GM19023 (cell line): ENCODE measurements around the gene TMEM205.
"Not testable (repeated sequence)": the region's sequence is repeated elsewhere in the genome, so short reads cannot be mapped to it uniquely, and the experiment has no call there.

Experiments used
- ATAC-seq: cut with Tn5 transposase; IDR thresholded peaks from one replicate; pipeline ENCODE4 v1.9.1; 2021; ENCODE audit warnings: mild to moderate bottlenecking, moderate library complexity; ENCODE audit not compliant: unreplicated experiment

TMEM205 gene

DNA sequence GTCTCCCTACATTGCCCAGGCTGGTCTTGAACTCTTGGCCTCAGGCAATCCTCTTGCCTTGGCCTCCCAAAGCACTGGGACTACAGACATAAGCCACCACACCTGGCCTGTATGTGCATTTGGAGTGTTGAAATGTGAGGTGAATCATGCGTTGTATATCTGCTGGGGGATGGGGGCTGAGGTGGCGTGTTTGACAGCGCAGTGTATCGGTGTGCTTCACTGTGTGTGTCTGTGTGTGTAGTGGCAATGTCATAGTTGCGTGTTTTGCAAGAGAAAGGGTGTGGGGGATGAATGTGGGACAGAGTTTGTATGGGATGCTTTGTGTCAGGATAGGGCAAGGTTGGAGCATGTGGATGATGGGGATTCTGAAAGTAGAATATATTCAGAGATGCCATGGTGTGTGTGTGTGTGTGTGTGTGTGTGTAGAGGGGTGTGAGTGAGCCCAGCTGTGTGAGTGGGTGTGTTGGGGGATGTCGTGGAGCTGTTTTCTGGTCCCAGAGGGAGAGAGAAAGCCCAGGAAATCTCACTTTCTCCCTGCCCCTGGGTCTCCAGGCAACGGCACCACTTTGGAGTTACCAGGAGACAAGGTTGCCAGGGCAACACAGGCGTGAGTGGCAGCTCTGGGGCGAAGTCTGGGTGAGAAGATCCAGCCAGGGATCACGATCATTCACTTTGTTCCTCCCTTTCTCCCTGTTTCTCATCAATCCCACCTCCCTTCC lies 27.3 kb upstream of the TMEM205 start:
- ATAC-seq = no peak

DNA sequence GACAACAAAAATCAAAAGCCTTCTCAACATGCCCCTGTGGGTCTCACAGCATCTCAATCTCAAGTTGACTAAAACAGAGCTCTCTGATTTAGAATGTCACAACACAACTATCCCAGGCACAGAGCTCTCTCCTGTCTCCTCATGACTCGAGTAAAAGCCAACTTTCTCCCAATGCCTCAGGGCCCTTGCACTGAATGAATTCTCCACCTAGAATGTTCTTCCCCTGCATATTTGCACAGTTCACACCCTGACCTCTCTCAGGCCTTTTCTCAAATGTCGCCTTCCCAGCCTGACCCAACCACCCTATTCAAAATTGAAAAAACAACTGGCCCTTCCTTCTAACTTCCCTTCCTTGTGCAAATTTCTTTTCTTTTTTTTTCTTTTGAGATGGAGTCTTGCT lies 24.7 kb upstream of the TMEM205 start:
- no peak for ATAC-seq

DNA sequence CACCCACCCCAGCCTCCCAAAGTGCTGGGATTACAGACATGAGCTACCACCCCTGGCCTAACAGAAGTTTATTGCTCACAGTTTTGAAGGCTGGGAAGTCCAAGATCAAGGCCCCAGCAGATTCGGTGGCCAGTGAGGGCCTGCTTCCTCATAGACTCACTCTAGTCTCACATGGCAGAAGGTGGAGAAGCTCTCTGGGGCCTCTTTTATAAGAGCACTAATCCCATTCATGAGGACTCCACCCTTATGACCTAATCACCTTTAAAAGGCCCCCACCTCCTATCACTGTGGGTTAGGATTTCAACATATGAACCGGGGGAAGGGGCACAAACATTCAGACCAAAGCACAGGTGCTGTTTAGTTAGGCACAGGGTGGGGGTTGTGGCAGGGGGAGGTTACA lies 21.5 kb upstream of the TMEM205 start:
- no peak for ATAC-seq

DNA sequence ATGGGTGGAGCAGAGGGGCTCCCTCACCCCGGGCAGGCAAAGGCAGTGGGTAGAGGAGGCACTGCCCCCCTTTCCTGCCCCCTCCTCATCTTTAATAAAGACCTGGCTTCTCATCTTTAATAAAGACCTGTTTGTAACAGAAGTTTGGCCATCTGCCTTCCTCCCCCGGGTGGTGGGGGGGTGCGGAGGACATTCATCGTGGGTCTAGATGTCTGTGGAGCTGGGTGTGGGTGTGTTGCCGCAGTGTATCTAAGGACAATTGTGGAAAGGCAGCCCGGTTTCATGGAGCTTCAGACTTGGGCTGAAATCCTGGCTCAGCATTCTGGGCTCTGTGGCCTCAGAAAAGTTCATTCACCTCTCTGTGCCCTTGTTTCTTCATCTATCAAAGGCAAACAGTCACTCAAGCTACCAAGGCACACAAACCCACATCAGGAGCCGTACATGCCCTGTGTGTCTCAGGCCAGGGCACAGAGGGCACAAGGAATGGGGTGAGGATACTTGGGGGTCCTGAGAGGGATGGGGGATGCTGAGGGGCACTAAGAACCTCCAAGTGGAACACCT lies 19.6 kb upstream of the TMEM205 start:
- ATAC-seq = no peak

DNA sequence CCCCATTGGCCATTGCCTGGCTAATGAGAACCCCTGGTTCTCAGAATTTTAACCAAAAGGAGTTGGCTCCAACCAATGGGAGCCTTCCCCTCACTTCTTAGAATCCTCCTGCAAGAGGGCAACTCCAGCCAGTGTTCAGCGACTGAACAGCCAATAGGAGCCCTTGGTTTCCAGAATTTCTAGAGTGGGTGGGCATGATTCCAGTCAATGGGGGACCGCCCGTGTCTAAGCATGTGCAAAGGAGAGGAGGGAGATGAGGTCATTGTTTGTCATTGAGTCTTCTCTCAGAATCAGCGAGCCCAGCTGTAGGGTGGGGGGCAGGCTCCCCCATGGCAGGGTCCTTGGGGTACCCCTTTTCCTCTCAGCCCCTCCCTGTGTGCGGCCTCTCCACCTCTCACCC lies 18.9 kb upstream of the TMEM205 start:
- ATAC-seq = no peak

DNA sequence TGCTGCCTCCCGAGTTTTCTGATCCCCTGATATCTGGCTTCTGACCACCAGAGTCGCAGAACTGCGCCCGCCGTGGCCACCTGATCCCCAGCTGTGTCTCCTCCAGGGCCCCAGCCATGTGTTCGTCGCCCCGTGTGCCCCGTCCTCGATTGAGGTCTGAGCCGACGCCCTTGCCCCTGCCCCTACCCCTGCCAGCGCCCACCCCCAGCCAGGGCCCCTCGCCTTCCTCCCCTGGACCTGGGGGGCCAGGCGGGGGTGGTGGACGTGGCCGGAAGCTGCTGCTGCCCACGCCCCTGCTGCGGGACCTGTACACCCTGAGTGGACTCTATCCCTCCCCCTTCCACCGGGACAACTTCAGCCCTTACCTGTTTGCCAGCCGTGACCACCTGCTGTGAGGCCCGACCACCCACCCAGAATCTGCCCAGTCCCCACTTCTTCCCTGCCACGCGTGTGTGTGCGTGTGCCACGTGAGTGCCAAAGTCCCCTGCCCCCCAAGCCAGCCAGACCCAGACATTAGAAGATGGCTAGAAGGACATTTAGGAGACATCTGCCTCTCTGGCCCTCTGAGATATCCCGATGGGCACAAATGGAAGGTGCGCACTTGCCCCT lies 18.3 kb upstream of the TMEM205 start:
- ATAC-seq = no peak

DNA sequence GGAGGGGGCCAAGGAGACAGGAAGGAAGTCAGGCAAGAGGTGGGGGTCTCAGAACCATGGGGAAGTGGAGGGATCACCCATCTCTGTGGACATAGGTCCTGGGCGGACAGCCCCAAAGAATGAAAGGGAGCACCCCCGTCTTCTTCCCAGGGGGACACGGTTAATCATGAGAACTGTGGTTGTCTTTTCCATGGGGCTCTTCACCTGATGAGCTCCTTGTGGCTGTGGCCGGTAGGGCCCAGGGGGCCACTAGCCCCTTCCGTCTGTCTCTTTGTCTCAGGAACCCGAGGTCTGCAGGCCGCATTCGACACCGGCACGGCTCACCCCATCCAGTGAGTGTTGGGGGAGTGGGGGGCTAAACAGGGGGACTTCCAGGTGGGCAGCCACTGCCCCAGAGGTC lies 17.8 kb upstream of the TMEM205 start:
- ATAC-seq = no peak

DNA sequence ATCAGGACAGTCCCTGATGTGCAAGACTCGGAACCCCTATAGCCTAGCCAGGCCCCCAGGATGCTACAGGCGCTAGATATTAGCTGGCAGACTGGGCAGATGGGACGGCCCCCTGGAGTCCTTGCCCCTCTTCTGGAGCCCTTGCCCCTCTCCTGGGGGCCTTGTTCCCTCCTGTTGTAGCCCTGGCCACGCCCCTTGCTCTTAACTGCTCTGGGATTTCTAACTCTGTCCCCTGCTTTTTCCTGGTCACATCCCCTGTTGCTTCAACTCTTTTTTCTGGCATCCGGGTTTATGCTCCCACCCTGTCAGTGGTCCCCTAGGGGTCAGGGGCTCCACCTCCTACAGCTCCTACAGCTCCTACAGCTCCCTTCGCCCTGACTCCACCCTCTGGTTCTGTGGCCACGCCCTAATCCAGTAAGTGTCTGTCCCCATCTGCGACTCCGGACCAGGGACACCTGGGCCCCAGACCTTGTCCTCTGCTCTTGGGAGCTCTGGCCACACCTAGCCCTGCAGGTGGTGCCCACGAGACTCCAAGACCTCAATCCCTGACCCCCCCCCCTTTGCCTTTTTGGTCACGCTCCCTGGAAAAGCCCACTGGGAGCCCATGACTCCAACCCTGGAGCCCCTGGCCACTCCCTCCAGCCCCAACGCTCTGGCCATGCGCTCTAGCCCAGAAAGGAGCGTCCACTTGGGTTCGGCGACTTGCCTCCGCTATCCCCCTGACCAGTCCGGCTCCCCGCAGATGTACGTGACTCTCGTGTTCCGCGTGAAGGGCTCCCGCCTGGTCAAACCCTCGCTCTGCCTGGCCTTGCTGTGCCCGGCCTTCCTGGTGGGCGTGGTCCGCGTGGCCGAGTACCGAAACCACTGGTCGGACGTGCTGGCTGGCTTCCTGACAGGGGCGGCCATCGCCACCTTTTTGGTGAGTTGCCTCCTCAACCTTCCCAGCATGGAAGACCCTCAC lies 16.0 kb upstream of the TMEM205 start:
- ATAC-seq = no peak

DNA sequence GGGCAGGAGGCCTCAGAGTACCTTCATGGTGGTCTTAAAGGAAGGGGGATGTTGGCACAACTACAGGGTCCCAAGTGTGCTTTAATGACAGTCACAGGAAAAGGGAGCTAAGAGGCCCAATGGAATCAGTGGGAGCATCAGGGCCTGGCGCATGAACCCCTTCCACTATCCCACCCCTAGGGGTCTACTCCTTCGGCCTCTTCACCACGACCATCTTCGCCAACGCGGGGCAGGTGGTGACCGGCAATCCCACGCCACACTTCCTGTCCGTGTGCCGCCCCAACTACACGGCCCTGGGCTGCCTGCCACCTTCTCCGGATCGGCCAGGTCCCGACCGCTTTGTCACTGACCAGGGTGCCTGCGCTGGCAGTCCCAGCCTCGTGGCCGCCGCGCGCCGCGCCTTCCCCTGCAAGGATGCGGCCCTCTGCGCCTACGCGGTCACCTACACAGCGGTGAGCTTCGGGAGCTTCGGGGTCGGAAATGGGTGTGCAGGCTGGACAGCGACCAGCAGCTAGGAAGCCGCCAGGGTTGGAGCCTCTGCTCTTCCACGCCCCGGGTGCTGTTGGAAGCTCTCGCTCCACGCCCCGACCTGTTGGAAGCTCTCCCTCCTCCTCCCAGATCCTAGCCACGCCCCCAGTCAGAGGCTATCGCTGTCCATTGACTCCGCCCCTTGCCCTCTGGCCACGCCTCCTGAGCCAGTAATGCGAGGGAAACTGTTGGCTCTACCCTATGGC lies 15.1 kb upstream of the TMEM205 start:
- ATAC-seq = no peak

DNA sequence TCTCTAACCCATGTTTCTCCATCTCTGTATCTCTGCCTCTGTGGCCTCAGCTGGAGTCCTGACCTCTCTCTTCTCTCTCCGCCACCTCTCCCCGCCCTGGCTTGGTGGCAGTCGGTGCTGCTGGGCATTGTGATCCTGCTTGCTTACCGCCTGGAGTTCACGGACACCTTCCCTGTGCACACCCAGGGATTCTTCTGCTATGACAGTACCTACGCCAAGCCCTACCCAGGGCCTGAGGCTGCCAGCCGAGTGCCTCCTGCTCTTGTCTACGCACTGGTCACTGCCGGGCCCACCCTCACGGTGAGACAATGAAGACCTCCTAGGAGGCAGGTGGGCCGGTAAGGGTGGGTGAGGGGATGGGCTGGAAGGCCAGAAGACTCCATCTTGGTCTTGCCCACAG lies 13.4 kb upstream of the TMEM205 start:
- ATAC-seq = no peak

DNA sequence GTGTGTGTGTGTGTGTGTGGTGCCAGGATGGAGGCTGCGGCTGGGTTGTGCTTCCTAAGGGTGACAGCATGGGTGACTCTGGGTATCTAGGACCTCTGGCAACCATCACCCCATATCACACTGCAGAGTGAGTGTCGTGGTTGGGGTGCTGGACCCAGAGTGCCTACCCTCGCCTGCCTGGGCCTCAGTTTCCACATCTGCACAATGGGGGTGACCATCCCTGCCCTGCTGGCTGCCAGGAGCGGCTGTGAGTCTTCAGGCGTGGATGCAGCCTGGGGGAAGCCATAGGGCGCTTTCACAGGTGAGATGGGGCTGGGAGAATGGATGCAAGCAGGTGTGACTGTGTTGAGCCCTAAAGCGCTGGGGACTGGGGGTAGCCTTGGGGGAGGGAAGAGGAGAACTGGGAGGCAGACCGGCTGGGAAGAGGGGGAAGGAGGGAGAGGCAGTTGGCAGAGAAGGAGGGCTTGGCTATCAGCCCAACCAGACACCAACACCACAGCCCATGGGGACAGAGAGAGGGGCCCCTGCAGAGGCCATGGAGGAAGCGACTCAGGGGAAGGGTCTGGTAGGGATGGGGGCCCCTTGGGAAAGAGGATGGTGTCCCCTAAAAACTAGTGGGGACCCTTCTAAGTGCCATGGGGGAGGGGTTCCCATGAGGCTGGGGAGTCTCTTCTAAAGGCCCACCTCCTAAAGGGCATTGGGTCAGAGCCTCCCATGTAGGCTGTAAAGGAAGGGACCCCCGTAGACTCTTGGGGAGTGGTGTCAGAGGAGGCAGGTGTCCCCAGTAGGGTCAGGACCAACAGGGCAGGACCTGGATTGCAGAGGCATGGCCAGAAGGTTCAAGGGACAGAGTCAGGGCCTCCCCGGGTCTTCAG lies 10.8 kb upstream of the TMEM205 start:
- ATAC-seq = no peak

DNA sequence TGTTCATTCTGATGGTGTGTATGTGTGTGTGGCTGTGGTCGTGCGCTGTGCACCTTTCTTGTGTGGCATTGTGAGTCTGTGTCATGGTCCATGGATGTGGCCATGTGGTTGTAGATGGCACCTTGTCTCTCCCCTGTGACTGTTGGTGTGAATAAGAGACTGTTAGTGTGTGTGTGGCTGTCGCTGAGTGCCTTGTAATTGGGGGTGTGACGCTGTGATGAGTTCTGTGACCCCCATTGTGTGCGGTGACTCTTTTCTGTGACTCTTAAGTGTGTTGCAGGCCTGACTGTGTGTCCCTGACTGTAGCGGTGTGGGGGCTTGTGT lies 10.0 kb upstream of the TMEM205 start:
- no peak for ATAC-seq

DNA sequence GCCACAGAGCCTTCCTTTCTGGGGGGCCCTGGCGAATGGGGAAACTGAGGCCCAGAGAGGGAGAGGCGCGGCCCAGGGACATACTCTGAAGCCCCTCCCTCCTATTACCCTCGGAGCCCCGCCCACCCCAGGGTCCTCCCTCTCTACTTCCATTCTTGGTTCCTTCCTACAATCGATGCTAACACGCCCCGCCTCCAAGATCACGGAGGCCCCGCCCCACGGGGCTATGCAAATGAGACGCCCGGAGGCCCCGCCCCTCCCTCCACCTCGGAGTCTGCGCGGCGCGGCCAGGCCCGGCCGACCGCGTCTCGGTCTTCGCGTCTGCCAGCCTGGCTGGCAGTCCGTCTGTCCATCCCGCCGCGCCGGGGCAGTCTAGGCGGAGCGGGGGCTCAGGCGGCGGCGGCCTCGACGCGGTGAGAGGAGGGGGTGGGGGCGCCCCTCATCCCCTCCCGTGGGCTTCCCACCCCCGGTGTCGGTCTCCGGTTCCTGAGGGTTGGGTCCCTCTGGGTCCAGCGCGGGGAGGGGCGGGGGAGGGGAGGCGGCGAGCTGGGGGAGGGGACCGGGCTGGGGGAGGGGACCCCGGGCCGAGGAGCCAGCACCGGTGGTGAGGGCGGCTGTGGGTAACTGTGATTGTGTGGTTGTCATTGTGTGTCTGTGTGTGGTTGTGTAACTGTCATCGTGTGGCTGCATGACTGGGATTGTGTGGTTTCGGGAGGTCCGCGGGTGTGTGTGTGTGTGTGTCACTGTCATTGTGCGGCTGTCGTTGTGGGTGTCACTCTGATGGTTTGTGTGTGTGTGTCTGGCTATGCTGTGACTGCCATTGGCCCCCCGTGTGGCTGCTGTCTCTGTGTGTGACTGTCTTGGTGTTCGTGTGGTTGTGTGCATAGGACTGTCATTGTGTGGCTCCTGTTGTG lies 9.3 kb upstream of the TMEM205 start, which contains the start of gene PLPPR2:
Gene PLPPR2, plus strand, starts transcription at position 273 of the 914 bp plus-strand sequence. CDS start 2,242 bp downstream, outside the sequence.
- ATAC-seq = peak; percentile 72

DNA sequence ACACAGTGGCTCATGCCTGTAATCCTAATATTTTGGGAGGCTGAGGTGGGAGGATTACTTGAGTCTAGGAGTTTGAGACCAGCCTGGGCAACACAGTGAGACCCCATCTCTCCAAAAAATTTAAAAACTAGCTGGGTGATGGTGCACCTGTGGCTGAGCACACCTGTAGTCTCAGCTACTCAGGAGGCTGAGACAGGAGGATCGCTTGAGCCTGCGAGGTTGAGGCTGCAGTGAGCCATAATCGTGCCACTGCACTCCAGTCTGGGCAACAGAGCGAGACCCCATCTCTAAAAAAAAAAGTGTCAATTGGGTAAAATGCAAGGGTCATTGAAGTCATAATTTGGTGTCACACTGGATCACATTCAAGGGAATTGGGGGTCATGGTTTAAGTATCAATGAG lies 8.0 kb upstream of the TMEM205 start:
- not testable (repeated sequence) for ATAC-seq

DNA sequence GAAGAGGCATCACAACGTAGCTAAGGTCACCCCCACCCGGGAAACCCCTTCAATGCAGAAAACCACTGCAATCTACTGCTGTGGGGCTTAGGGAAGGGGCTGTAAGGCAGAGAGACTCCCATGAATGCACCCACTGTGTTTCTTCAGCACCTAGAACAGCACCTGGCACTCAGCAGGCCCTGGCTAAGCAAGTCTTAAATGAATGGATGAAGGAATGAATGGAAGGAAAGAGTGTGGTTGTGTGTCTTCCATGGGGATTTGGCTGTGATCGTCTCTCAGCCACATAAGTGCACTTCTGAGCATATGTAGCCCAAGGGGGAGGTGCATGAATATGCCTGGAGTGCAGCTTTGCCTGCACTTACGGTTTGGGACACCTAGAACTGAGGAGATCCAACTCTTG lies 3.1 kb upstream of the TMEM205 start:
- ATAC-seq = no peak

DNA sequence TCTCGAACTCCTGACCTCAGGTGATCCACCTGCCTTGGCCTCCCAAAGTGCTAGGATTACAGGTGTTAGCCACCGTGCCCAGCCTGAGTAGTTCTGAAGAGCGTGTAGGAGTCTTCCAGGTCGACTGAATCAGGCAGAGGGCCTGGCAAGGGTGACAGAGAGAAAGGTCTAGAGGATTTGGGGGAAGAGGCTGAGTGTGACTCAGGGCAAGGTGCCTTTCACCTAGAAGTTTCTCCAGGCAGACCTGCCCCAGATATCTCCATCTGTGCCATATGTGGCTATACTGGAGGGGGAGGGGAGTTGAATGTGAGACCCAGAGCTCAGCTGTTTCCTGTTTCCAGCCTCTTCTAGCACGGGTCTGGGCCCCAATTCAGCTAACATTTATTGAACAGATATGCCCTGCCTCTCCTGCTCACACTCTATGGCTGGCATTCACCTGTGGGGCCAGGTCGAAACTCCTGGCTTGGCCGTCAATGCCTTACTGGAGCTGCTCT lies 1.5 kb upstream of the TMEM205 start:
- no peak for ATAC-seq

DNA sequence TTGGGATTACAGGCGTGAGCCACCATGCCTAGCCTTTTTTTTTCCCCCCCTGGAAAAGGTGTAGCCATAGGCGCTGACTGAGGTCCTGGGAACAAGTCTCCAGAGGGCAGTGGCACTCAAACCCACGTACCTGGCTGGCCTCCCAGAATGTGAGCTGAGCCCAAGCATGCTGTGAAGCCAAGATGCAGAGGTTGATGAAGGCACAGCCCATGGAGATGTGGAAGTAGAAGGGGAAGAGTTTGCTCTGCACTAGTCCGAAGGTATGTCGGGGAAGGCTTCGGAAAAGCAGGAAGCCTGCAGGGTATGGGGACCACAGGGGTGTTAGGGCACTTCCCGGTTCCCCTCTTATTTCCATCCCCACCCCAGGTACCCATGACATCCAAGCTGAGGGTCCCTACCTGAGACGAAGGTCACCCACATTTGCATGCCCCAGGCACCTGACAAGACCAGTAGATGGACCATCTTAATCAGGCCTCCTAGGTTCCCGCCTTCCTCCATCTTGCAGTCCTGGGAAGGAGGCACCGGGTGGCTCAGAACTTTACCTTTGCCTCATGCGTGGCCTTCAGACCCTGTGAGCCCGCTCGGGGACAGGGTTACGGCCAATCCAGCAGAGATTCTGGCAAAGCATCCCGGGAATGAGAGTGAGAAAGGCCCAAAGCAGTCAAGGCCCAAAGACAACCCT lies 805 bp downstream of the TMEM205 start:
- ATAC-seq = no peak

DNA sequence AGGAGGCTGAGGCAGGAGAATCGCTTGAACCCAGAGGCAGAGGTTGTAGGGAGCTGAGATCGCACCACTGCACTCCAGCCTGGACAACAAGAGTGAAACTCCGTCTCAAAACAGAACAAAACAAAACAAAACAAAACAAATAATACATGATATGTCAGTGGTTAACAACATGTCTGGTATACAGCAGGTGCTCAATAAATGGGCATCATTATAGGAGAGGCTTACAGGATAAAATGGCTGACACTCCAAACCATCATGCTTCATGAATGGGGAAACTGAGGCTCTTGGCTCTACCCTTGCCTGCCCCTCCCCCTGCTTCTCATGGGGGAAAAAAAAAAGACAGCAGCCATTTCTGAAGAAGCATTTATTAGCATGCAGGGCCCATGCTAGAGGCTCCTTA lies 3.6 kb downstream of the TMEM205 start:
- no peak for ATAC-seq
